ENCODE data around the gene LST1. TPM values are rescaled to one million over a fixed set of nuclear protein-coding genes. Genes with fewer than 3 reads are reported as not detected.

The LST1 gene
- total RNA-seq = 9.0 TPM
- 1 to 10 TPM; 5.0 to 7.7 (median 6.8) TPM for polyA plus RNA-seq (ENCODE audit: insufficient read depth in 1 of 8, insufficient read length in 8 of 8, low replicate concordance in 1 of 8)
- long read RNA-seq, donor 1 = 0 reads
- long read RNA-seq, donor 2 = 0 reads
- long read RNA-seq, donor 3, partial matches to known transcripts = 0 of 1 reads
- long read RNA-seq, donor 3, other reads (novel, unspliced or antisense) = 0 of 1 reads
- long read RNA-seq, donor 4, partial matches to known transcripts = 0 of 5 reads
- long read RNA-seq, donor 4, other reads (novel, unspliced or antisense) = 0 of 5 reads
- long read RNA-seq, donor 5, partial matches to known transcripts = 6 of 9 reads
- long read RNA-seq, donor 5, other reads (novel, unspliced or antisense) = 0 of 9 reads
- long read RNA-seq, donor 6, partial matches to known transcripts = 0 of 3 reads
- long read RNA-seq, donor 6, other reads (novel, unspliced or antisense) = 0 of 3 reads
- long read RNA-seq, donor 7, partial matches to known transcripts = 0 of 5 reads
- long read RNA-seq, donor 7, other reads (novel, unspliced or antisense) = 0 of 5 reads
- long read RNA-seq, donor 8, partial matches to known transcripts = 0 of 1 reads
- long read RNA-seq, donor 8, other reads (novel, unspliced or antisense) = 0 of 1 reads
- long read RNA-seq, donor 9 = 0 reads
- long read RNA-seq, donor 10, partial matches to known transcripts = 0 of 4 reads
- long read RNA-seq, donor 10, other reads (novel, unspliced or antisense) = 0 of 4 reads
- long read RNA-seq, donor 11, partial matches to known transcripts = 0 of 1 reads
- long read RNA-seq, donor 11, other reads (novel, unspliced or antisense) = 0 of 1 reads

DNA sequence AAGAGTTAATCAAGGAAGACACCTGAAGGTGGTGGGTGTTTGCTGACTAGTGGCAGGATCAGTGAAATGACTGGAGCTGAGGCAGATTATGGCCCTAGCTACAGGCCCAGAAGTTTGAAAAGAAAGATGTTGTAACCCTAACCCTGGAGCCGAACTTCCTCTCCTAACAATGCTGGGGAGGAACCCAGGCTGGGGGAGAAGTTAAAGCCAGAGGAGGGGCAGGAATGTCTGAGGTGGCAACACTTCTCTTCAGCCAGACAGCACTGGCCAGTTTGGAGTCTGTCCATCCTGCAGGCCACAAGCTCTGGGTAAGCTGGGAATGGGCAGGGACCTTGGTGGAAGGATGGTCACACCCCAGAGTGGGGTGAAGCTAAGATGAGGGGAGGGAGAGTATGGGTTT, at the start of gene LST1:
Gene LST1 (plus strand): TSS at position 270 of the 400 bp plus-strand sequence. CDS start 1,023 bp downstream, outside the sequence.
- Histone ChIP-seq H3K27ac (ENCODE audit: low read length) (no peak within 1 kb of the TSS), H3K4me3 (ENCODE audit: low read length) (no peak within 1 kb of the TSS)
- WGBS (ENCODE audit: insufficient coverage) = no CpG with 5 or more reads among the region's 1 CpG

DNA sequence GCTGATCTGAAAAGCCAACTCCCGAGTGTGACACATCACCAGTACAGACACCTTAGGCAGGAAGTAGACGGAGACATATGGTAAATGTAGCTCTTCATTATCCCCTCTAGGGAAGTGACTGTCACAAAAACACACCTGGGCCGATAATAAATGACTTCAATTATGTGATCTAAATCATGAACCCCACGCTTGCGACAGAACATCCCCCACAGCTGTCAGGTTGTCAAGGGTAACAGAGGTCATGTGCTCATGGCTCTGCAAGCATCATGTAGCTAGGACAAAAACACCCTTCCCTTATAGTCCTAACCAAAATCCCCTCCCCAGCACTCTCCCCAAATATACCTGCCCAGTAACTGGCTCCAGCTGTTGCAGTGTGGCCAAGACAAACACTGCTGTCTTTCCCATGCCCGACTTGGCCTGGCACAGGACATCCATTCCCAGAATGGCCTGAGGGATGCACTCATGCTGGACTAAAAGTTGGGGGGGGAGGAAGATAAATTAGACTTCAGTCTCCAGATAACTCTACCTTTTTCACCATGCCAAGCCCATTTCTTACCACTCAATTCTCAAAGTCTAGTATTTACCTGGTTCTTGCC, 47.2 kb upstream of the LST1 start:
- 62% methylated on average over 3 of the region's 6 CpGs for WGBS (ENCODE audit: insufficient coverage)
- H3K27ac ChIP-seq (ENCODE audit: low read length) = no peak overlapping the region

More for the DNA sequence above, at the start of gene LST1:
- H3K36me3 ChIP-seq (ENCODE audit: control insufficient read depth, insufficient read depth, low read length) = no peaks in the 10 kb centered on the region
- peak; percentile 47 for DNase-seq
- peaks cover 11% of the 10 kb centered on the region for H3K27me3 ChIP-seq (ENCODE audit: control insufficient read depth, insufficient read depth, low read length)
- H3K4me1 ChIP-seq (ENCODE audit: control insufficient read depth, insufficient read depth, low read length) = peaks cover 25% of the 10 kb centered on the region
- H3K9me3 ChIP-seq (replicated peaks; ENCODE audit: control insufficient read depth, low read depth, low read length) = no peaks in the 10 kb centered on the region

DNA sequence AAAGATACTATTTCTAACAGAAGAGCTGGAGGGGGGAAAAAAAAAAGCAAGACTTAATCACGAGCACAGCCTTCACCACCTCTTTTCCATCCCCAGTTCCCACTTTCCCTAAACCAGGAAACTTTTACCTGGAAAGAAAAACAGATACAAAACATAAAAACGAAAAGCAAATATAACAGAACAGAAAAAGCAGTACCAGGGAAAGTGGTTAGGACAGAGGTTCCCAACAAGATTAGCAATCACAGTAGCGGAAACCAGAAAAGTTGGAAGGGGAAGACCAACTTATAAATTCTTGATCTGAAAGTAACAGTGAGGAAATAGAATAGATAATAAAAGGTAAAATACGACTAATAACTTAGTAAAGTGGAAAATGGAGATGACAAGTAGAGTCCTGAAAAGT, 45.4 kb upstream of the LST1 start:
- no peaks in the 10 kb centered on the region for H3K27me3 ChIP-seq (ENCODE audit: control insufficient read depth, insufficient read depth, low read length)
- no peak for DNase-seq
- peak overlapping the region; percentile 58 for H3K4me3 ChIP-seq (ENCODE audit: low read length)
- no peaks in the 10 kb centered on the region for H3K9me3 ChIP-seq (replicated peaks; ENCODE audit: control insufficient read depth, low read depth, low read length)
- H3K27ac ChIP-seq (ENCODE audit: low read length) = peak overlapping the region; percentile 99
- 29% methylated on average over 2 of the region's 4 CpGs for WGBS (ENCODE audit: insufficient coverage)
- H3K4me1 ChIP-seq (ENCODE audit: control insufficient read depth, insufficient read depth, low read length) = peaks cover 28% of the 10 kb centered on the region
- peaks cover 50% of the 10 kb centered on the region for H3K36me3 ChIP-seq (ENCODE audit: control insufficient read depth, insufficient read depth, low read length)

More for the DNA sequence above, 47.2 kb upstream of the LST1 start:
- no peak overlapping the region for H3K4me3 ChIP-seq (ENCODE audit: low read length)
- peaks cover 67% of the 10 kb centered on the region for H3K36me3 ChIP-seq (ENCODE audit: control insufficient read depth, insufficient read depth, low read length)
- no peak for DNase-seq
- no peaks in the 10 kb centered on the region for H3K9me3 ChIP-seq (replicated peaks; ENCODE audit: control insufficient read depth, low read depth, low read length)
- H3K4me1 ChIP-seq (ENCODE audit: control insufficient read depth, insufficient read depth, low read length) = peaks cover 28% of the 10 kb centered on the region
- H3K27me3 ChIP-seq (ENCODE audit: control insufficient read depth, insufficient read depth, low read length) = no peaks in the 10 kb centered on the region

DNA sequence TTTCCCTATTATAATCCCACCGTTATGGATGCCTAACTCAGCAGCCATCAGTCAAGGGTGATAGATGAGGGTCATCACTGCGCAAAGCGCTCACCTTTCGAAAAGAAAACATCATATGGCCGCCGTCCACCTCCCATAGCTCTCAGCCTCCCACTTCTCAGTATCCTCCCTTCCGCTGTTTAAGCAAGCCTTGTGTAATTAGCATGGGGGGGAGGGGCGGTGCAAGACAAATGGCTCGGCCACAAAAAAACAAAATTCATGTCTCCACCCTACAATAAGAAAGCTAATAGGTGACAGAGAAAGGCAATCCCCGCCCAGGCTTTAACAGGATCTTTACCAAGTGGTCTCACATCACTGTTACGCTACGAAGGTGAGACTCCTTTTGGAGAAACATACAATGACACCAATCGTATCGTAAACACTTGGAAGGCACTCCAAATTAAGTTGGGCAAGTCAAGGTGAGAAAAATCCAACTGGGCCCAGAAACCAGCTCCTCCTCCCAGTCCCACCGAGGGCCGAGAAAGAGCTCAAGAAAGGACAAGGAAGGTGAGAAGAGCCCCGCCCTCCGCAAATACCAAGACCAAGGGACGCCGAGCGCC, 44.9 kb upstream of the LST1 start:
- Histone ChIP-seq H3K27ac (ENCODE audit: low read length) (peak overlapping the region; percentile 99), H3K4me3 (ENCODE audit: low read length) (peak overlapping the region; percentile 58), H3K4me1 (ENCODE audit: control insufficient read depth, insufficient read depth, low read length) (peaks cover 28% of the 10 kb centered on the region), H3K9me3 (replicated peaks; ENCODE audit: control insufficient read depth, low read depth, low read length) (no peaks in the 10 kb centered on the region), H3K27me3 (ENCODE audit: control insufficient read depth, insufficient read depth, low read length) (no peaks in the 10 kb centered on the region), H3K36me3 (ENCODE audit: control insufficient read depth, insufficient read depth, low read length) (peaks cover 45% of the 10 kb centered on the region)
- DNase-seq = peak; percentile 71
- WGBS (ENCODE audit: insufficient coverage) = 0% methylated on average over 1 of the region's 21 CpGs

DNA sequence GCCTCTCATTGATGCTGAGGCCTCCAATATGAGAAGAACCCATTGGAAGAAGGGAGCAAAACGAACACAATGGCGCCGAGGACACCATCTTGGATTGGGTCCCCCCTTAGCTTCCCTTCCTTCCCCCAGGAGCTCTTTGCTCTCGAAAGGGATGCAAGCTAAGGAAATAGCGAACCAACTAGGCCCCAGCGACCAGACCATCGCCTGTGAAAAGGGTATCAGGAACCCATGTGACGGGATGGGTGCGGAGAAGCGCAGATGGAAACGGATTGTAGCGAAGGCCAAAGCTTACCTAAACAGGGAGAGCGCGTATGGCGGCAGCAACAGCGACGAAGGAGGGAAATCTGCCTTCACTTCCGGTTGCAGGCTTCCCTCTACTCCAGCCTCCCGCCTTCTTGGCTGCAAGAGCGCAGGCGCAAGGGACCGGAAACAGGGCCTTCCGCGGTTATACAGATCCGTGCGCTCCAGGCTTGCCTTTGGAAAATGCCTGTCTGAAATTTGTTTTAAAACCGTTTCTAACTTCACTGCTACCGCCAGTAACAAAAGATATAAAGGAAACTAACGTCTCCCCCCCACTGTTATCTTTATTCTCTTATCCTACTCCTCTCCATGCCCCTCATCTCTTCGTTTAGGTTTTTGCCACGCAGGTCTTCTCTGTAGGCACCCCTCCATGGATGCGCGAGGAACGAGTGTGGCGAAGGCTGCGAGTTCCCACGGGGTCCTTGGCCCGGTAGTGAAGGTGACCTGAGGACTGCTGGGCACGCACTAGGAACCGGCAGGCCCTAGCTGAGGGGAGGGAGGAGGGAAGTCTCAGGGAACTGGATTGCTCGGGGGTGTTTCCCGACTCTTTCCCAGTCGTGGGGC, 44.2 kb upstream of the LST1 start, which contains the start of gene DDX39B:
Gene DDX39B (minus strand): TSS at position 346 of the 864 bp plus-strand sequence. CDS start 1,471 bp downstream, outside the sequence.
- peaks cover 34% of the 10 kb centered on the region for H3K4me1 ChIP-seq (ENCODE audit: control insufficient read depth, insufficient read depth, low read length)
- peaks cover 38% of the 10 kb centered on the region for H3K36me3 ChIP-seq (ENCODE audit: control insufficient read depth, insufficient read depth, low read length)
- H3K9me3 ChIP-seq (replicated peaks; ENCODE audit: control insufficient read depth, low read depth, low read length) = no peaks in the 10 kb centered on the region
- under 1% methylated on average over 39 of the region's 43 CpGs for WGBS (ENCODE audit: insufficient coverage)
- peak within 1 kb of the TSS; percentile 99 for H3K27ac ChIP-seq (ENCODE audit: low read length)
- H3K4me3 ChIP-seq (ENCODE audit: low read length) = peak within 1 kb of the TSS; percentile 58
- H3K27me3 ChIP-seq (ENCODE audit: control insufficient read depth, insufficient read depth, low read length) = no peaks in the 10 kb centered on the region
- DNase-seq = peak; percentile 99

DNA sequence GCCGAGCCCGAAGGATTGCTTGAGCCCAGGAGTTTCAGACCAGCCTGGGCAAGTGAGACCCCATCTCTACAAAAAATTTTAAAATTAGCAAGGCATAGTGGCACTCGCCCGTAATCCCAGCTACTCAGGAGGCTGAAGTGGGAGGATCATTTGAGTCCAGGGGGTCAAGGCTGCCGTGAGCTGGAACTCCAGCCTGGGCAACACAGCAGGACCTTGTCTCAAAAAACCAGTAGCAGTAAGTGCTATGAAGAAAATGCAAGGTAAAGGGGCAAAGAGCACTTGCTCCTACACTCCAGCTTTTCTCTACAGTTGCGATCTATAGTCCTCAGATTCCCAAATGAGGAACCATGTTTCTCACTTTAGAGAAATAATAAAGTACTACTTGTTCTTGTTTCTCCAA, 42.4 kb upstream of the LST1 start:
- H3K4me1 ChIP-seq (ENCODE audit: control insufficient read depth, insufficient read depth, low read length) = peaks cover 38% of the 10 kb centered on the region
- H3K27me3 ChIP-seq (ENCODE audit: control insufficient read depth, insufficient read depth, low read length) = no peaks in the 10 kb centered on the region
- H3K27ac ChIP-seq (ENCODE audit: low read length) = no peak overlapping the region
- H3K4me3 ChIP-seq (ENCODE audit: low read length) = no peak overlapping the region
- no peaks in the 10 kb centered on the region for H3K9me3 ChIP-seq (replicated peaks; ENCODE audit: control insufficient read depth, low read depth, low read length)
- no peak for DNase-seq
- H3K36me3 ChIP-seq (ENCODE audit: control insufficient read depth, insufficient read depth, low read length) = peaks cover 23% of the 10 kb centered on the region
- WGBS (ENCODE audit: insufficient coverage) = 78% methylated on average over 3 of the region's 6 CpGs

DNA sequence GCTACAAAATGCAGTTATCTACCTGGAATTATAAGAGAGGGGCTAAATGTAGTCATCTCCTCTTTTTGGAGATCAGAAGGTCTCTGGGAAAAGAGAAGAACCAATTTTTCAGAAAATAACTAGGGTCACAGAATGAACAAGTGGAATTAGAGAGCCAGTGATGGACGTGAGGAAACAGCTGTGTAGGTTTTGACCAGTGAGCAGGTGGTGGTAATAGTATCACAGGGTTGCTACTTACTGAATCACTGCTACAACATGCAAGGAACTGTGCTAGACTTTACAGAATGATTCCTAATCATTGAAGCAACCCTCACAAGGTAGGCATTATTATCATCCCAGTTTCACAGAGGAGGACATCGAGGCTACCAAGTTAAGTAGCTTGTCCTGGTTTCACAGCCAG, 41.4 kb upstream of the LST1 start:
- Histone ChIP-seq H3K9me3 (replicated peaks; ENCODE audit: control insufficient read depth, low read depth, low read length) (no peaks in the 10 kb centered on the region), H3K36me3 (ENCODE audit: control insufficient read depth, insufficient read depth, low read length) (peaks cover 17% of the 10 kb centered on the region), H3K4me1 (ENCODE audit: control insufficient read depth, insufficient read depth, low read length) (peaks cover 28% of the 10 kb centered on the region), H3K27ac (ENCODE audit: low read length) (no peak overlapping the region), H3K27me3 (ENCODE audit: control insufficient read depth, insufficient read depth, low read length) (no peaks in the 10 kb centered on the region), H3K4me3 (ENCODE audit: low read length) (no peak overlapping the region)
- WGBS (ENCODE audit: insufficient coverage) = 83% methylated on average over 1 of the region's 2 CpGs
- DNase-seq = no peak

DNA sequence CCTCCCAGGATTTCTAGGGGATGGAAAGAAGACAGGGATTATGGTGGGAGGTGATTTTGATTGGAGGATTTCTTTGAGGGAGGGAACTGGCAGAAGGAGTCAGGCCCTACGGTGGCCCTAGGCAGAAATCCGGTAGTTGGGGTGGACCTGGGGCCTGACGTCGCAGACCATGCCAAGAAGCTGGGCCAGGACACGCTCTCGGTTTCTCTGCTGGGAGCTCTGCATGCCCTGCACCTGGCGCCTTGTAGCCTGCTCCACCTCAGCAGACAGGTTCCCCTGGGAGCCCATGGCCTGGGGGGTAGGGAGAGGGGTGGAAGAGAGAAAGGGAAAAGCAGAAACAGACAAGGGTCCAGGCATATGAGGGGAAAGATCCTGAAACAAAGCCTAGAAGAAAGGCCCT, 40.8 kb upstream of the LST1 start:
- no peak overlapping the region for H3K4me3 ChIP-seq (ENCODE audit: low read length)
- 75% methylated on average over 7 of the region's 7 CpGs for WGBS (ENCODE audit: insufficient coverage)
- H3K9me3 ChIP-seq (replicated peaks; ENCODE audit: control insufficient read depth, low read depth, low read length) = no peaks in the 10 kb centered on the region
- no peak overlapping the region for H3K27ac ChIP-seq (ENCODE audit: low read length)
- no peak for DNase-seq
- no peaks in the 10 kb centered on the region for H3K27me3 ChIP-seq (ENCODE audit: control insufficient read depth, insufficient read depth, low read length)
- H3K36me3 ChIP-seq (ENCODE audit: control insufficient read depth, insufficient read depth, low read length) = peaks cover 16% of the 10 kb centered on the region
- peaks cover 22% of the 10 kb centered on the region for H3K4me1 ChIP-seq (ENCODE audit: control insufficient read depth, insufficient read depth, low read length)

DNA sequence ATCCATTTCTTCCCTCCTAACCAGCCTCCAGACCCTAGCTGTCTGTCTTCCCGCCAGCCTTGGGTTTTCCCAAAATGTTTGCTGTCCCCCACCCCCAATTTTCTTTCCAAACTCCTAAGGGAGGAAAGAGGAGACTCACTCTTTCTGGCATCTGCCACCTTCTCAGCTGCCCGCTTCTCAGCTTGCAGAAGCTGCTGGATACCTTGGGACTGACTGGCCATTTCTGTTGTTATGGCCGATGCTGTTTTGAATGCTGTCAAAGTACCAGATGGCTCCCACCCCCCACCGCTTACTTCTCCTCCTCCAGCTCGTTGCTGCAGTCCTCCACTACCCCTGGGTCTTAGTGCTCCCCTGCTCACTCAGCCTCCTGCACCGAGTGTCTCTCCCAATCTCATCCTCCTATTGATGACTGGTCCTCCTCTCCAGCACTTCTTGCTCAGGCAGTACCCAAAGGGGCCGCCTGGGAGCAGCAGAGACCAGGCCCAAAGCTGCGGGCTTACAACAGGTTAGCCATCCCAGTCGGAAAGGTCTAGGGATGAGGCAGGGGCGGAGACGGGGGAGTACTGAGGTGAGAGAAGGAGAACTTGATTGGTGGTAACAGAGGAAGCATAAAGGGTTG, 39.6 kb upstream of the LST1 start, which contains the start of gene ATP6V1G2:
Gene ATP6V1G2 (minus strand): TSS at position 270 of the 619 bp plus-strand sequence. CDS start 49 bp downstream, at position 221.
- H3K36me3 ChIP-seq (ENCODE audit: control insufficient read depth, insufficient read depth, low read length) = peaks cover 23% of the 10 kb centered on the region
- no peaks in the 10 kb centered on the region for H3K9me3 ChIP-seq (replicated peaks; ENCODE audit: control insufficient read depth, low read depth, low read length)
- peak within 1 kb of the TSS; percentile 33 for H3K4me3 ChIP-seq (ENCODE audit: low read length)
- H3K27me3 ChIP-seq (ENCODE audit: control insufficient read depth, insufficient read depth, low read length) = no peaks in the 10 kb centered on the region
- peak; percentile 95 for DNase-seq
- peak within 1 kb of the TSS; percentile 66 for H3K27ac ChIP-seq (ENCODE audit: low read length)
- 2% methylated on average over 9 of the region's 11 CpGs for WGBS (ENCODE audit: insufficient coverage)
- peaks cover 19% of the 10 kb centered on the region for H3K4me1 ChIP-seq (ENCODE audit: control insufficient read depth, insufficient read depth, low read length)
